HepG2 (cell line): ENCODE data around the gene YAP1. TPM values are rescaled to one million over a fixed set of nuclear protein-coding genes. Genes with fewer than 3 reads are reported as not detected.

Source experiments
- ATAC-seq: fragments of 200-7000 bp; cut with Tn5 transposase; 3 replicates; pipeline ENCODE4 v1.9.1; 2020; ENCODE audit warnings: mild to moderate bottlenecking, moderate library complexity
- BruUV-seq: library from RNA; stranded (reverse); fragments of 400-500 nt; replicated peaks from 2 replicates; lab custom pipeline; 2021; lab: Mats Ljungman, UMichigan
- CTCF ChIA-PET: fragments of 300-600 bp; formaldehyde crosslinking; extraction: SDS; loops from one replicate; lab custom pipeline; 2021; ENCODE audit warnings: low total read pairs, inconsistent platforms, low intra/inter-chr PET ratio; lab: Yijun Ruan, JAX
- POLR2A ChIA-PET: fragments of 350-600 bp; sonication (Branson Sonifier 250); formaldehyde crosslinking; loops from one replicate; lab custom pipeline; 2020; ENCODE audit warnings: antibody characterized with exemption, inconsistent platforms; lab: Yijun Ruan, JAX
- DNase-seq: peaks from one replicate; pipeline ENCODE4 v3.0.0-alpha.2; 2015; ENCODE audit warnings: low spot score
- FAIRE-seq: peaks from 3 replicates; lab custom pipeline; 2011; peaks lifted over from hg19 to GRCh38; lab: Jason Lieb, UNC
- H2AFZ ChIP-seq: one replicate; pipeline ENCODE4 v1.6.1; 2011; ENCODE audit warnings: low read length, inconsistent platforms
- H3K27ac ChIP-seq: fragments of 300-600 bp; 3 replicates; pipeline ENCODE4 v1.8.0; 2011; ENCODE audit warnings: mixed run types, mild to moderate bottlenecking, mixed read lengths, low read length, inconsistent platforms; ENCODE audit not compliant: insufficient read depth; ENCODE audit errors: extremely low read length
- H3K27me3 ChIP-seq, 2 experiments: fragments of 200-600 bp in 1 of 2; 2 replicates in 1 of 2; 3 replicates in 1 of 2; pipeline versions ENCODE4 v1.6.0 to v1.8.0; 2011; ENCODE audit warnings: low read length in 2 of 2, mild to moderate bottlenecking in 2 of 2, moderate library complexity in 2 of 2, inconsistent platforms in 1 of 2; ENCODE audit not compliant: insufficient read depth in 2 of 2, control insufficient read depth in 1 of 2
- H3K36me3 ChIP-seq, 2 experiments: fragments of 200-600 bp in 1 of 2; replicated peaks in 1 of 2; 2 replicates in 1 of 2; 3 replicates in 1 of 2; pipeline versions ENCODE4 v1.5.1 to v1.8.0; 2011; ENCODE audit warnings: low read length in 2 of 2, inconsistent platforms in 1 of 2; ENCODE audit not compliant: insufficient read depth in 2 of 2, control insufficient read depth in 1 of 2
- H3K4me1 ChIP-seq: 2 replicates; pipeline ENCODE4 v1.5.1; 2012; ENCODE audit warnings: low read length, inconsistent platforms; ENCODE audit not compliant: insufficient read depth
- H3K4me2 ChIP-seq: 2 replicates; pipeline ENCODE4 v1.6.0; 2011; ENCODE audit warnings: low read depth, low read length, inconsistent platforms
- H3K4me3 ChIP-seq, 3 experiments: fragments of 200-600 bp in 1 of 3; sonication (generic), shearing (Covaris generic) in 1 of 3; replicated peaks in 1 of 3; 2 replicates each; pipeline ENCODE4 v1.5.1; 2011 to 2016; ENCODE audit warnings: low read length in 3 of 3, inconsistent platforms in 2 of 3, low read depth in 2 of 3, mild to moderate bottlenecking in 2 of 3, control low read depth in 1 of 3, mixed read lengths in 1 of 3; ENCODE audit not compliant: insufficient read depth in 1 of 3
- H3K79me2 ChIP-seq: one replicate; pipeline ENCODE4 v1.6.1; 2011; ENCODE audit warnings: low read length, inconsistent platforms; ENCODE audit not compliant: insufficient read depth
- H3K9ac ChIP-seq: 2 replicates; pipeline ENCODE4 v1.6.0; 2011; ENCODE audit warnings: mild to moderate bottlenecking, low read depth, low read length, inconsistent platforms; ENCODE audit not compliant: insufficient read depth
- H3K9me3 ChIP-seq: 2 replicates; pipeline ENCODE4 v1.5.1; 2012; ENCODE audit warnings: mild to moderate bottlenecking, low read length
- H4K20me1 ChIP-seq: 2 replicates; pipeline ENCODE4 v1.6.0; 2011; ENCODE audit warnings: inconsistent platforms, mild to moderate bottlenecking, low read length, moderate library complexity; ENCODE audit not compliant: insufficient read depth
- ETV5 ChIP-seq: IDR thresholded peaks from 2 replicates; pipeline ENCODE4 v1.6.1; 2018; ENCODE audit warnings: missing biosample characterization, missing genetic modification reagents, inconsistent platforms, borderline replicate concordance
- HNF1B ChIP-seq: sonication (generic); formaldehyde crosslinking; IDR thresholded peaks from 2 replicates; pipeline ENCODE4 v1.5.1; 2020; ENCODE audit warnings: mild to moderate bottlenecking, moderate library complexity, missing genetic modification reagents
- HOXD1 ChIP-seq: sonication (generic); formaldehyde crosslinking; IDR thresholded peaks from 2 replicates; pipeline ENCODE4 v1.5.0; 2020; ENCODE audit warnings: missing genetic modification reagents
- NR2C2 ChIP-seq: sonication (generic); formaldehyde crosslinking; IDR thresholded peaks from 2 replicates; pipeline ENCODE4 v1.4.0; 2020; ENCODE audit warnings: missing genetic modification reagents, mild to moderate bottlenecking, moderate library complexity, borderline replicate concordance
- PRPF4 ChIP-seq: fragments of 200-400 bp; formaldehyde crosslinking; IDR thresholded peaks from 2 replicates; pipeline ENCODE4 v1.6.1; 2016; ENCODE audit warnings: low read length, low read depth; ENCODE audit not compliant: poor library complexity, severe bottlenecking
- ZBTB38 ChIP-seq: sonication (generic); formaldehyde crosslinking; IDR thresholded peaks from 2 replicates; pipeline ENCODE4 v1.5.1; 2020; ENCODE audit warnings: mild to moderate bottlenecking, missing genetic modification reagents
- WGBS: methylation state at CpG from one replicate; pipeline ENCODE4 v1.1.6; 2017; ENCODE audit warnings: low lambda C conversion rate; 5-methylcytosine and 5-hydroxymethylcytosine counted together
- in situ Hi-C: cut with HindIII; loops from 2 replicates; pipeline ENCODE4 v1.10.0; 2017; ENCODE audit warnings: low pct_unique_long_range_greater_than_20kb; ENCODE audit not compliant: extremely low pct_ligation_motif_present
- intact Hi-C: fragments of 100-400 bp; cut with micrococcal nuclease; formaldehyde crosslinking; loops from one replicate; pipeline ENCODE4 v1.10.0; 2022; ENCODE audit not compliant: unreplicated experiment
- polyA plus RNA-seq, 8 experiments: library from polyadenylated mRNA; depleted of rRNA in 3 of 8; stranded (reverse) in 7 of 8; unstranded in 1 of 8; fragments of >200 nt; fragmentation: Illumina TruSeq in 4 of 8; extraction: Trizol in 4 of 8; gene quantifications; 2 replicates each; pipeline versions ENCODE4 v1.2.1 to v1.2.3, GENCODE V29; 2011 to 2016; ENCODE audit warnings: low read depth in 4 of 8, missing spikeins in 1 of 8, mixed read lengths in 1 of 8; ENCODE audit not compliant: insufficient read depth in 1 of 8
- total RNA-seq, 5 experiments: library from RNA; depleted of rRNA; stranded (reverse); fragments of >200 nt; fragmentation: Illumina TruSeq; extraction: Trizol; gene quantifications; 2 replicates each; pipeline ENCODE4 v1.2.3, GENCODE V29; 2016; ENCODE audit warnings: low read depth in 1 of 5
- TF ChIP-seq, protein P1 (sequence below): IDR thresholded peaks from 2 replicates; pipeline ENCODE4 v1.6.1; 2012; ENCODE audit warnings: inconsistent platforms

YAP1 gene
- total and polyA plus RNA-seq, 2 of the 13 experiments (the other 11 are each of a cell fraction or from before 2014, with no cell fraction given) = 59.5 to 91.0 TPM

DNA sequence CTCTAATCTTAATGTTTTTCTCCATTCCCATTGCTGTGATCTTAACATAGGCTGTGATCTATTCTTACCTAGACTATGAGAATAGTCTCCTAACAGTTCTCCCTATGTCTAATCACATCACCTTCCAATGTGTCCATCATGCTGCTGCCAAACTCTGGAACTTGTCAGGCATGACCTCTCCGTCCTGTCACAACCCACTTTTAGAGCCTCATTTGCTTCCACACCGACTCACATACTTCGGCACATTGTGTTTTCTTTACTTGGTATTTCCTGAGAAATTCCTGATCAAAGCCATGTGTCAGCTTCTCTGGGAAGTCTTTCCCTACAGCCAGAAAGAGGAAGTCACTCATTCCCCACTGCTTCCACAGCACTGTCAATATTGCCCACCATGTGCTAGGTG is 166.5 kb downstream of the YAP1 start:
- Histone ChIP-seq H3K4me3 (no peak overlapping the region), H2AFZ (no peak overlapping the region), H3K27ac (peak overlapping the region; percentile 48), H3K79me2 (no peaks in the 10 kb centered on the region), H4K20me1 (no peaks in the 10 kb centered on the region), H3K4me1 (peaks cover 98% of the 10 kb centered on the region), H3K9me3 (peaks cover 7% of the 10 kb centered on the region; the same call in 1 of the 2 replicates), H3K9ac (no peak overlapping the region)
- DNase-seq (no peak), ATAC-seq (no peak), FAIRE-seq (no peak)
- no TSS peak for BruUV-seq
- in situ Hi-C loops = no loop called here
- WGBS = 88% methylated on average over 3 of the region's 3 CpGs
- CTCF ChIA-PET = no interaction called here
- TF ChIP-seq, protein P1, sequence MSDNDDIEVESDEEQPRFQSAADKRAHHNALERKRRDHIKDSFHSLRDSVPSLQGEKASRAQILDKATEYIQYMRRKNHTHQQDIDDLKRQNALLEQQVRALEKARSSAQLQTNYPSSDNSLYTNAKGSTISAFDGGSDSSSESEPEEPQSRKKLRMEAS = 0 out of 2 replicates have a peak, but pooled peaks have one; percentile 14
- TF ChIP-seq HOXD1 (CRISPR knock-in tag) (no peak), PRPF4 (peak; percentile 85), ZBTB38 (peak; percentile 97), HNF1B (0 out of 2 replicates have a peak, but pooled peaks have one; percentile 27), NR2C2 (CRISPR knock-in tag) (no peak), ETV5 (CRISPR knock-in tag) (no peak)
- TF ChIP-seq, all 625 proteins: peak for 4
- POLR2A ChIA-PET = no interaction called here
- Histone ChIP-seq H3K36me3 (no peaks in the 10 kb centered on the region), H3K4me2 (no peak overlapping the region), H3K27me3 (no peaks in the 10 kb centered on the region)
- intact Hi-C loops = no loop called here
